GM18502 (cell line): ENCODE results near the gene GPC1.

Experiments used
- ATAC-seq: cut with Tn5 transposase; IDR thresholded peaks from one replicate; pipeline ENCODE4 v1.9.1; 2021; ENCODE audit warnings: mild to moderate bottlenecking; ENCODE audit not compliant: unreplicated experiment, poor library complexity

GPC1 gene

GRCh38 chr2:240411261-240412160 is 24.0 kb upstream of the GPC1 start:
- ATAC-seq, result no peak

- no peak for ATAC-seq
Observed at GRCh38 chr2:240412211-240412861, 23.1 kb upstream of the GPC1 start.

- no peak for ATAC-seq
Observed at GRCh38 chr2:240412975-240413812, 22.3 kb upstream of the GPC1 start.

- no peak for ATAC-seq
Observed at GRCh38 chr2:240413813-240414429, 21.5 kb upstream of the GPC1 start.

GRCh38 chr2:240416821-240417220 is 18.6 kb upstream of the GPC1 start:
- ATAC-seq, result no peak

- ATAC-seq, result no peak
Observed at GRCh38 chr2:240418311-240418710, 17.2 kb upstream of the GPC1 start.

GRCh38 chr2:240419271-240419670 is 16.2 kb upstream of the GPC1 start:
- no peak for ATAC-seq

- ATAC-seq, result no peak
Observed at GRCh38 chr2:240419723-240420122, 15.7 kb upstream of the GPC1 start.

GRCh38 chr2:240420206-240421104 is 15.0 kb upstream of the GPC1 start:
- no peak for ATAC-seq

GRCh38 chr2:240421381-240421780 is 14.1 kb upstream of the GPC1 start:
- no peak for ATAC-seq

- ATAC-seq, result no peak
Observed at GRCh38 chr2:240422658-240423329, 12.7 kb upstream of the GPC1 start.

- ATAC-seq, result no peak
Observed at GRCh38 chr2:240423788-240424191, 11.7 kb upstream of the GPC1 start.

- ATAC-seq, result no peak
Observed at GRCh38 chr2:240424341-240425235, 10.9 kb upstream of the GPC1 start.

- ATAC-seq, result no peak
Observed at GRCh38 chr2:240425236-240425615, 10.2 kb upstream of the GPC1 start.

GRCh38 chr2:240425697-240426096 is 9.8 kb upstream of the GPC1 start:
- ATAC-seq, result no peak

GRCh38 chr2:240426845-240427721 is 8.4 kb upstream of the GPC1 start:
- ATAC-seq, result no peak

GRCh38 chr2:240427729-240428128 is 7.7 kb upstream of the GPC1 start:
- ATAC-seq, result no peak
